Activated T-helper 1 cell treated with Interleukin-2 at 50 U/mL for 16 hours (primary cell): ENCODE results near the gene ING4.

Experiments
- DNase-seq: peaks from one replicate; pipeline ENCODE4 v3.0.0-alpha.2; 2020; ENCODE audit warnings: low read depth

ING4 gene

DNA sequence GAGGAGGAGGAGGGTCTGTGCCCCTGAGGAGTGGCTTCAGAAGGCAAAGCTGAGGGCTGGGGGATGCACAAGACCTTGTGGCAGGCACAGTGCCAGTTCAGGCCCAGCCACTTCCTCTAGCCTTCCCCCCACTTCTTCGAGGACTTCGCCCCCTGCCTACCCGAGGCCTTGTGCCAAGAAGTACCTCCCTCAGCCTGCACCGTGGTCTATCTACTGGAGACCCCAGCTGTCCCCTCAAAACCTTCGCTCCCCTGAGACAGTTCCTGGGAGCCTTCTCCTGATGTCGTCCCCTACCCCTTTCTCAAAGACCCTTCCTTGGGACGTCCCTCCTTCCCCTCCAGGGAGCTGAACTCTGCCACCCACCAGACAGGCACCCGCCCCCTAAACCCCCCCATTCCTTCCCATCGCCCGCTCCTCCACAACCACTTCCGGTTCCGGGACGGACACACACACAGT lies 25.7 kb upstream of the ING4 start:
- peak; percentile 28 for DNase-seq

GRCh38 chr12:6685814-6686213 lies 22.9 kb upstream of the ING4 start:
- no peak for DNase-seq

GRCh38 chr12:6684609-6685008 lies 21.7 kb upstream of the ING4 start:
- DNase-seq: no peak

- DNase-seq: no peak
These were observed 14.0 kb upstream of the ING4 start for GRCh38 chr12:6676962-6677361.

DNA sequence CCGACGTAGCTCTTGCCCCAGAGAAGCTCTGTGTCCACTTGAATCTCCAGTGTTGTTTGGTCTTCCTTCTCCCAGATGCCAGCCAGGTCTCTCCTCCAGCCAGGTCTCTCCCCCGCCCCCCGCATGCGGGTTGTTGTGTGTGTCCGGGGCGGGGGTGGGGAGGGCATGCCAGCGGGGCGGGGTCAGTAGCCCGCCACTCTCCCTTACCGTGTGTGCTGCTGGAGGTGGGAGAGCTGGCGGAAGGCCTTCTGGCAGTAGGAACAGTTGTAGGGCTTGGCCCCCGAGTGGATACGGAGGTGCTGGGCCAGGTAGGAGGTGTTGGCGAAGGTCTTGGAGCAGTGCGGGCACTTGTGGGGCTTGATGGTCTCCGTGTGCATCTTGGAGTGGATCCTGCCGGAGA lies 9.2 kb upstream of the ING4 start:
- DNase-seq: no peak

DNA sequence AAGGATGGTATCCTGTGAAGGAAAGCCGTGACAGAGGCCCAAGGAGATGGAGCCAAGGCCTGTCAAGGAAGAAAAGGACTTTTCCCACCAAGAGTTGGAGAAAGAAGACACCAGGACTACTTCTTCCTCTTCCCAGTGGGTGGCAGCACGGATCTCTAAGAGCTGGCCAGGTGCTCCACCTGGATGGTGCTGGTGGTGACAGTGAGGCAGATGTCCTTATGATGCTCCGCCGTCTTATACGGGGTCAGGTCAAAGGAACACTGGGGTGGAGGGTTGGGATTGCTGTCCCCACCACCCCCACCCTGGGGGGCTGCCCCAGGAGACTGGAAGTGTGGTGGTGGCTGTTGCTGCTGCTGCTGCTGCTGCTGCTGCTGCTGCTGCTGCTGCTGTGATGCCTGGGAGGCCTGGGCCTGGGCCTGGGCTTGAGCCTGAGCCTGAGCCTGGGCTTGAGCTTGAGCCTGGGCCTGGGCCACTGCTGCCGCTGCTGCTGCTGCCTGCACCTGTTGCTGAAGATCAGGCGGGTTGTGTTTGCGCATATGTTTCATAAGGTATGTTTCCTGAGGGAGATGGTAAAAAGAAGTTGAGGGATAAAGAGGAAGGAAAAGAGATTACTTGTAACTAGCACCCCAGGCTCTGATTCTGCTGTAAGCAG lies 4.8 kb upstream of the ING4 start:
- DNase-seq: no peak

DNA sequence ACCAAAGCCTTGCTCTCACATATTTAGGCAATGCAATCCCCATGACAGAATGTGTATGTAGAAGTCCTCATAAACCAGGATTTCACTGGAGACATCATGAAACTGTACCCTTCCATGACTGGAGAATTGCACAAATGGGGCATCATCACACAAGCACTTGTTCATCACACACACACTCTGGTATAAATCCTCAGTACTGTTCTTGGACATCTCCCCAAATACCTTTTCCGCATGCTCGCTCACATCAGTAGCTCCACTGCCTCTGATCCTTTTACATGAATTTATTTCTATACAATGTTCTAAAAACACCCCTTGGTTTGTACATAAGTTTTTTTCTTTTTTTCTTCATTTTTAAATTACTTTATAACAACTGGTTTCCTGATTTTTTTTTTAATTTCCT lies 3.3 kb upstream of the ING4 start:
- no peak for DNase-seq

GRCh38 chr12:6664902-6665301 lies 2.0 kb upstream of the ING4 start:
- no peak for DNase-seq

- DNase-seq: no peak
These were observed 365 bp downstream of the ING4 start for GRCh38 chr12:6662602-6662905.

DNA sequence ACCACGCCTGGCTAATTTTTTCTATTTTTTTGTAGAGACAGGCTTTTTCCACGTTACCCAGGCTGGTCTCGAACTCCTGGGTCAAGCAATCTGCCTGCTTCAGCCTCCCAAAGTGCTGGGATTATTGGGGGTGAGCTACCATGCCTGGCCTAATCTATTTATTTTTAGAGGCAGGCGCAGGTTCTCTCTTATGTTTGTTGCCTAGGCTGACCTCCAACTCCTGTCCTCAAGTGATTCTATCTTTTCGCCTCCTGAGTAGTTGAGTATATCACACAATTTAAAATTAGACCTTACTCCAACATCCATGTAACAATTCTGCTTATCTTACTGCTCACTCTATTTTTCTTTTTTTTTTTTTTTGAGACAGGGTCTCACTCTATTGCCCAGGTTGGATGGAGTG lies 8.9 kb downstream of the ING4 start:
- no peak for DNase-seq

GRCh38 chr12:6653342-6653741 lies 9.6 kb downstream of the ING4 start:
- no peak for DNase-seq

DNA sequence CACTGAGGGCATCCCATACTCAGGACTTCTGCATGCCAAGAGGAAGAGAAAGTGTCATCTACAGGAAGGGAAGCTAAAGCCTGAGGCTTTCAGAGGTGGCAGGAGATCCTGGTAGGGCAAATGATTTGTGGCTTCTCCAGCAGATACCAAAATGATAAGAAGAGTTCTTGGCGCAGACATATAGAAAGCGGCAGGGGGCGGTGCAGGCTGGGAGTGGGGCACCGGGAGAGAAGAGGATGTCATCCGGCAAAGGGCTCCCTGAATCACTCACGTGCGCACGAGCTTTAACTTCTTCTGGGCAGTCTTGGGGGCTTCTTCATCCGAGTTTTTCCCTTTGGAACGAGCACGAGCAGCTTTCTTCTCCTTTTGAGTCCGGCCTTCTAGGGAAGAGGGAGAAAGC lies 10.5 kb downstream of the ING4 start:
- no peak for DNase-seq

DNA sequence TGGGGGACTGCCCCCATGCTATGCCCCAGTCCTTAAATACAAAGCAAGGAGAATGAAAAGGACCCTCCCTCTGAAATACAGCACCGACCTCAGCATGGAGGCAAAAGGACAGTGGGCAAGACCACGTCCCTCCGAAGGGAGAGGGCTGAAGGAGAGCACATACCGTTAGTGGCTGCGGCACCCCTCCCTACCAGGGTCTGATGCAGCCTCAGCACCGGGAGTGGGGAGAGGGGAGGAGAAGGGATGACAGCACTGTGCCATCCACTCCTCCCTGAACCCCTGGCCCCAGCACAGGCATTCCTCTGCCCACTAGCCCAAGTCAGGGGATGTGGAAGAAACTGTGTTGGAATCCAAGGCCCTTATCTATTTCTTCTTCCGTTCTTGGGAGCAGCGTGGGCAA lies 12.1 kb downstream of the ING4 start:
- no peak for DNase-seq

GRCh38 chr12:6647083-6647604 lies 15.8 kb downstream of the ING4 start, which contains the start of gene ACRBP:
TSS of gene ACRBP (minus strand) at chr12:6647432. CDS start at chr12:6647366, 66 bp downstream.
- no peak for DNase-seq

DNA sequence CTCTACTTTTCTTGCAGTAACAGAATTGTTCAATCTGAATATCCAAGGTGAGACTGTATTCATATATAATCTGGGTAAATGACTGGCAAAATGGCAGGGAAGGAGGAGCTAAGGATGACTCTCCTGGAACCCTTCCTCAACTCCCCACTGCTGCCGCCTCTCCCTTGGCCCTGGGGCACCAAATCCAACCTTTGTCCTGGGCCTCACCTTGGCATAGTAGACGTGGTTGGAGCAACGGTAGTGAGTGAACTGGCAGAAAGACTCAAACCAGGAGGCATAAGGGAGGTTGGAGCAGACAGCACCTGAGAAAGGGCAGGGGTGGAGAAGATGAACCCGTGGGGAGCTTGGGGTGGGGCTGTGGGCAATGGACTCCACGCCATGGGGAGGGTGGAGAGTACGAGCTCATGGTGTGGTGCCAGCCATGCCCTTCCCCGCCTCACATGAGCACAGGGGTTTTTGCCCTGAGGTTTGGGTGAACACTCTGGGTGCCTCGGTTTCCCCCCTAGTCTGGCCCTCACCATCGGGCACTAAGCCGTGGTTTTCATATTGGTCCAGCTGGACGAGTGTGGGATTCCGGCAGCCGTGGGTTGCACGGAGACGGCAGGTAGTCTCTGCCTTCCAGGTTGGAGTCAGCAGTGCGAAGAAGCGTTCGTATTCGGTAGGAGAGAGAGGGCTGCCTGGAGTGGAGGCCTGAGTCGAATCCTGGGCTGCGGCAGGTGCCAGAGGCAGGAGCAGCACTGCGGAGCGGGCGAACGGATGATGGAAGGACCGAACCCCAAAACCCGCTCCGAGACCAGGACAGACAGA lies 16.4 kb downstream of the ING4 start:
- DNase-seq: no peak

DNA sequence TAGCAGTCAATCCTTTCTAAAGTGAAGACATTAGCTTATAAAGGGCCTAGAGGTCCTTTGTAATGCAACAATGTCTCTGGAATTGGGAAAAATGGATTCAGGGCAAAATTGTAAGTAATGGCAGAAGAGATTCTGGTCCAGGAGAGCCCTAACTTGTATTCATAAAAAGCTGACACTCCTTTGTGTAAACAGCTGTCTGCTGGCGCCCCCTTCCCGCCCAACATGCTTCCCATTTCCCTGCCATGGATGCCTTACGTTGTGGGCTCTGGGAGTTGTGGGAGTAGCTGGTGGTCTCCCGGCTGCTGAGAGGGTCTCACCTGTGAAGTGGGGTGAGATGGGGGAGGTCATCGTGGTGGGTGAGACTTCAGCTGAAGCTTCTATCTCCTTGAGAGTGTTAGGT lies 18.0 kb downstream of the ING4 start:
- no peak for DNase-seq

- no peak for DNase-seq
These were observed 18.7 kb downstream of the ING4 start for GRCh38 chr12:6644257-6644596.

- DNase-seq: no peak
These were observed 19.2 kb downstream of the ING4 start for GRCh38 chr12:6643569-6644256.

DNA sequence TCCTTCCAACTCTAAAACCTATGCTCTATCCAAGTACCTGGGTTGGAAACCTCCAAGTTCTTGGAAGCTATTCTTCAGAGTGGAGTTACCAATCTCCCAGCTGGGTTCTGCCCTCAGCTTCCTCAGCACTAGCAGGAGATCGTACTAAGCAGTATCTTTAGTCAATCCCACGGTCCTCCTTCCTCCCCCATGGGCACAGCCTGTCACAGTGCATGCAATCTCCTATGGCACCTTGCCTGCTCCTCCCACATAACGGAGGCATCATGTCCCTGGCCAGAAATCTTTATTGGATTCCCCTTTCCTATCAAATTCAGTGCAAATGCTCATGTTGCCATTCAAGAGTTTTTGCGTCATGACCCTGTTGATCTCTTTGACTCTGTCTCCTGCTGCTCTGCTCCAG lies 21.8 kb downstream of the ING4 start:
- no peak for DNase-seq

- DNase-seq: no peak
These were observed 22.4 kb downstream of the ING4 start for GRCh38 chr12:6640497-6640896.

GRCh38 chr12:6639151-6639801 lies 23.6 kb downstream of the ING4 start:
- DNase-seq: no peak

- DNase-seq: no peak
These were observed 24.6 kb downstream of the ING4 start for GRCh38 chr12:6638305-6638704.
